ENCODE data around the gene PADI3.
"Not testable (repeated sequence)": the region's sequence is repeated elsewhere in the genome, so short reads cannot be mapped to it uniquely, and the experiment has no call there.

PADI3 gene

GRCh38 chr1:17319561-17320350 is 70.9 kb downstream of the PADI3 start:
- no peaks in the 10 kb centered on the region for H3K36me3 ChIP-seq (ENCODE audit: insufficient read depth, insufficient read length, low read length)
- DNase-seq (ENCODE audit: low read depth, low spot score): no peak
- peaks cover 11% of the 10 kb centered on the region for H3K4me1 ChIP-seq (ENCODE audit: insufficient read depth, insufficient read length)
- H3K9me3 ChIP-seq (ENCODE audit: insufficient read depth, low read length): peaks cover 10% of the 10 kb centered on the region
- H3K4me3 ChIP-seq (ENCODE audit: insufficient read length, low read depth): no peak overlapping the region
- TF ChIP-seq YY1 (IDR thresholded peaks at IDR 0.05; ENCODE audit: insufficient read depth, insufficient read length) (no peak), ZNF274 (IDR thresholded peaks at IDR 0.05; ENCODE audit: low read depth, low read length) (no peak), SUZ12 (IDR thresholded peaks at IDR 0.05; ENCODE audit: extremely low read depth, insufficient read depth, insufficient read length) (no peak)
- H3K27me3 ChIP-seq (ENCODE audit: insufficient read depth, insufficient read length): no peaks in the 10 kb centered on the region
- no peak overlapping the region for H3K9ac ChIP-seq (ENCODE audit: insufficient read length, low read depth)

GRCh38 chr1:17321857-17322390 is 73.0 kb downstream of the PADI3 start:
- not testable (repeated sequence) for H3K9ac ChIP-seq (ENCODE audit: insufficient read length, low read depth); H3K36me3 ChIP-seq (ENCODE audit: insufficient read depth, insufficient read length, low read length); H3K27me3 ChIP-seq (ENCODE audit: insufficient read depth, insufficient read length); DNase-seq (ENCODE audit: low read depth, low spot score); H3K4me3 ChIP-seq (ENCODE audit: insufficient read length, low read depth); H3K4me1 ChIP-seq (ENCODE audit: insufficient read depth, insufficient read length)
- H3K9me3 ChIP-seq (ENCODE audit: insufficient read depth, low read length): peaks cover 14% of the 10 kb centered on the region

- H3K9me3 ChIP-seq (ENCODE audit: insufficient read depth, low read length): peaks cover 7% of the 10 kb centered on the region
- no peak overlapping the region for H3K9ac ChIP-seq (ENCODE audit: insufficient read length, low read depth)
- H3K4me1 ChIP-seq (ENCODE audit: insufficient read depth, insufficient read length): no peaks in the 10 kb centered on the region
- no peak overlapping the region for H3K4me3 ChIP-seq (ENCODE audit: insufficient read length, low read depth)
- DNase-seq (ENCODE audit: low read depth, low spot score): no peak
- no peaks in the 10 kb centered on the region for H3K27me3 ChIP-seq (ENCODE audit: insufficient read depth, insufficient read length)
- no peak for TF ChIP-seq ZNF274 (IDR thresholded peaks at IDR 0.05; ENCODE audit: low read depth, low read length)
- no peak for TF ChIP-seq SUZ12 (IDR thresholded peaks at IDR 0.05; ENCODE audit: extremely low read depth, insufficient read depth, insufficient read length)
- no peak for TF ChIP-seq YY1 (IDR thresholded peaks at IDR 0.05; ENCODE audit: insufficient read depth, insufficient read length)
- H3K36me3 ChIP-seq (ENCODE audit: insufficient read depth, insufficient read length, low read length): no peaks in the 10 kb centered on the region
These were observed 80.0 kb downstream of the PADI3 start for GRCh38 chr1:17328855-17329254.

GRCh38 chr1:17329610-17330009 is 80.7 kb downstream of the PADI3 start:
- no peaks in the 10 kb centered on the region for H3K36me3 ChIP-seq (ENCODE audit: insufficient read depth, insufficient read length, low read length)
- H3K9ac ChIP-seq (ENCODE audit: insufficient read length, low read depth): no peak overlapping the region
- DNase-seq (ENCODE audit: low read depth, low spot score): no peak
- H3K4me1 ChIP-seq (ENCODE audit: insufficient read depth, insufficient read length): no peaks in the 10 kb centered on the region
- no peaks in the 10 kb centered on the region for H3K27me3 ChIP-seq (ENCODE audit: insufficient read depth, insufficient read length)
- peaks cover 6% of the 10 kb centered on the region for H3K9me3 ChIP-seq (ENCODE audit: insufficient read depth, low read length)
- TF ChIP-seq SUZ12 (IDR thresholded peaks at IDR 0.05; ENCODE audit: extremely low read depth, insufficient read depth, insufficient read length): no peak
- no peak for TF ChIP-seq YY1 (IDR thresholded peaks at IDR 0.05; ENCODE audit: insufficient read depth, insufficient read length)
- TF ChIP-seq ZNF274 (IDR thresholded peaks at IDR 0.05; ENCODE audit: low read depth, low read length): no peak
- H3K4me3 ChIP-seq (ENCODE audit: insufficient read length, low read depth): no peak overlapping the region

GRCh38 chr1:17330856-17331255 is 82.0 kb downstream of the PADI3 start:
- Histone ChIP-seq H3K4me1 (ENCODE audit: insufficient read depth, insufficient read length) (no peaks in the 10 kb centered on the region), H3K36me3 (ENCODE audit: insufficient read depth, insufficient read length, low read length) (no peaks in the 10 kb centered on the region), H3K4me3 (ENCODE audit: insufficient read length, low read depth) (no peak overlapping the region), H3K27me3 (ENCODE audit: insufficient read depth, insufficient read length) (no peaks in the 10 kb centered on the region), H3K9ac (ENCODE audit: insufficient read length, low read depth) (no peak overlapping the region), H3K9me3 (ENCODE audit: insufficient read depth, low read length) (no peaks in the 10 kb centered on the region)
- DNase-seq (ENCODE audit: low read depth, low spot score): no peak
- no peak for TF ChIP-seq ZNF274 (IDR thresholded peaks at IDR 0.05; ENCODE audit: low read depth, low read length)
- no peak for TF ChIP-seq YY1 (IDR thresholded peaks at IDR 0.05; ENCODE audit: insufficient read depth, insufficient read length)
- no peak for TF ChIP-seq SUZ12 (IDR thresholded peaks at IDR 0.05; ENCODE audit: extremely low read depth, insufficient read depth, insufficient read length)

GRCh38 chr1:17333081-17333480 is 84.2 kb downstream of the PADI3 start:
- Histone ChIP-seq H3K27me3 (ENCODE audit: insufficient read depth, insufficient read length) (no peaks in the 10 kb centered on the region), H3K4me1 (ENCODE audit: insufficient read depth, insufficient read length) (no peaks in the 10 kb centered on the region), H3K9me3 (ENCODE audit: insufficient read depth, low read length) (no peaks in the 10 kb centered on the region)

More at GRCh38 chr1:17333081-17333480, 84.2 kb downstream of the PADI3 start:
- TF ChIP-seq YY1 (IDR thresholded peaks at IDR 0.05; ENCODE audit: insufficient read depth, insufficient read length): no peak
- TF ChIP-seq ZNF274 (IDR thresholded peaks at IDR 0.05; ENCODE audit: low read depth, low read length): no peak
- Histone ChIP-seq H3K36me3 (ENCODE audit: insufficient read depth, insufficient read length, low read length) (no peaks in the 10 kb centered on the region), H3K4me3 (ENCODE audit: insufficient read length, low read depth) (no peak overlapping the region), H3K9ac (ENCODE audit: insufficient read length, low read depth) (no peak overlapping the region)
- DNase-seq (ENCODE audit: low read depth, low spot score): no peak

All from NT2/D1 (cell line).